ENCODE data around the gene MLC1.

The MLC1 gene

GRCh38 chr22:50016308-50016987 is 68.8 kb downstream of the MLC1 start:
- Histone ChIP-seq H3K36me3 (ENCODE audit: insufficient read depth) (no peaks in the 10 kb centered on the region), H3K9ac (no peak overlapping the region), H3K4me2 (no peak overlapping the region), H3K27me3 (ENCODE audit: insufficient read depth, low read depth) (no peaks in the 10 kb centered on the region), H2AFZ (ENCODE audit: low read depth) (no peak overlapping the region), H3K27ac (no peak overlapping the region), H3K4me3 (IDR thresholded peaks at IDR 0.05; ENCODE audit: insufficient read depth, low read depth, low read length) (no peak overlapping the region), H3K79me2 (ENCODE audit: insufficient read depth, low read depth) (no peaks in the 10 kb centered on the region), H4K20me1 (ENCODE audit: insufficient read depth) (no peaks in the 10 kb centered on the region), H3K4me1 (ENCODE audit: low read depth, poor library complexity, severe bottlenecking) (no peaks in the 10 kb centered on the region)
- TF ChIP-seq CTCF (conservative IDR thresholded peaks at IDR 0.05; ENCODE audit: low read depth, low read length): no peak

GRCh38 chr22:50015451-50016307 is 69.5 kb downstream of the MLC1 start:
- Histone ChIP-seq H3K4me3 (IDR thresholded peaks at IDR 0.05; ENCODE audit: insufficient read depth, low read depth, low read length) (no peak overlapping the region), H3K27ac (no peak overlapping the region), H2AFZ (ENCODE audit: low read depth) (no peak overlapping the region), H3K79me2 (ENCODE audit: insufficient read depth, low read depth) (no peaks in the 10 kb centered on the region), H3K27me3 (ENCODE audit: insufficient read depth, low read depth) (no peaks in the 10 kb centered on the region), H3K4me2 (no peak overlapping the region), H3K36me3 (ENCODE audit: insufficient read depth) (no peaks in the 10 kb centered on the region), H3K9ac (no peak overlapping the region), H4K20me1 (ENCODE audit: insufficient read depth) (no peaks in the 10 kb centered on the region), H3K4me1 (ENCODE audit: low read depth, poor library complexity, severe bottlenecking) (no peaks in the 10 kb centered on the region)
- TF ChIP-seq CTCF (conservative IDR thresholded peaks at IDR 0.05; ENCODE audit: low read depth, low read length): no peak

- H3K36me3 ChIP-seq (ENCODE audit: insufficient read depth): no peaks in the 10 kb centered on the region
- H2AFZ ChIP-seq (ENCODE audit: low read depth): no peak overlapping the region
- H3K27ac ChIP-seq: no peak overlapping the region
- H3K9ac ChIP-seq: no peak overlapping the region
- no peak overlapping the region for H3K4me2 ChIP-seq
- H4K20me1 ChIP-seq (ENCODE audit: insufficient read depth): no peaks in the 10 kb centered on the region
- no peaks in the 10 kb centered on the region for H3K4me1 ChIP-seq (ENCODE audit: low read depth, poor library complexity, severe bottlenecking)
- TF ChIP-seq CTCF (conservative IDR thresholded peaks at IDR 0.05; ENCODE audit: low read depth, low read length): no peak
- H3K79me2 ChIP-seq (ENCODE audit: insufficient read depth, low read depth): no peaks in the 10 kb centered on the region
- H3K27me3 ChIP-seq (ENCODE audit: insufficient read depth, low read depth): no peaks in the 10 kb centered on the region
- no peak overlapping the region for H3K4me3 ChIP-seq (IDR thresholded peaks at IDR 0.05; ENCODE audit: insufficient read depth, low read depth, low read length)
Measured at GRCh38 chr22:50014655-50015401, 70.4 kb downstream of the MLC1 start.

- H3K27ac ChIP-seq: no peak overlapping the region
- no peak for TF ChIP-seq CTCF (conservative IDR thresholded peaks at IDR 0.05; ENCODE audit: low read depth, low read length)
- no peak overlapping the region for H3K4me3 ChIP-seq (IDR thresholded peaks at IDR 0.05; ENCODE audit: insufficient read depth, low read depth, low read length)
- H2AFZ ChIP-seq (ENCODE audit: low read depth): no peak overlapping the region
- H3K27me3 ChIP-seq (ENCODE audit: insufficient read depth, low read depth): no peaks in the 10 kb centered on the region
- no peak overlapping the region for H3K4me2 ChIP-seq
- H3K79me2 ChIP-seq (ENCODE audit: insufficient read depth, low read depth): no peaks in the 10 kb centered on the region
- H3K4me1 ChIP-seq (ENCODE audit: low read depth, poor library complexity, severe bottlenecking): no peaks in the 10 kb centered on the region
- no peaks in the 10 kb centered on the region for H3K36me3 ChIP-seq (ENCODE audit: insufficient read depth)
- no peak overlapping the region for H3K9ac ChIP-seq
- H4K20me1 ChIP-seq (ENCODE audit: insufficient read depth): no peaks in the 10 kb centered on the region
Measured at GRCh38 chr22:50014053-50014501, 71.1 kb downstream of the MLC1 start.
